ENCODE data around the gene KRT6A.
"Not testable (repeated sequence)": the region's sequence is repeated elsewhere in the genome, so short reads cannot be mapped to it uniquely, and the experiment has no call there.

KRT6A gene

DNA sequence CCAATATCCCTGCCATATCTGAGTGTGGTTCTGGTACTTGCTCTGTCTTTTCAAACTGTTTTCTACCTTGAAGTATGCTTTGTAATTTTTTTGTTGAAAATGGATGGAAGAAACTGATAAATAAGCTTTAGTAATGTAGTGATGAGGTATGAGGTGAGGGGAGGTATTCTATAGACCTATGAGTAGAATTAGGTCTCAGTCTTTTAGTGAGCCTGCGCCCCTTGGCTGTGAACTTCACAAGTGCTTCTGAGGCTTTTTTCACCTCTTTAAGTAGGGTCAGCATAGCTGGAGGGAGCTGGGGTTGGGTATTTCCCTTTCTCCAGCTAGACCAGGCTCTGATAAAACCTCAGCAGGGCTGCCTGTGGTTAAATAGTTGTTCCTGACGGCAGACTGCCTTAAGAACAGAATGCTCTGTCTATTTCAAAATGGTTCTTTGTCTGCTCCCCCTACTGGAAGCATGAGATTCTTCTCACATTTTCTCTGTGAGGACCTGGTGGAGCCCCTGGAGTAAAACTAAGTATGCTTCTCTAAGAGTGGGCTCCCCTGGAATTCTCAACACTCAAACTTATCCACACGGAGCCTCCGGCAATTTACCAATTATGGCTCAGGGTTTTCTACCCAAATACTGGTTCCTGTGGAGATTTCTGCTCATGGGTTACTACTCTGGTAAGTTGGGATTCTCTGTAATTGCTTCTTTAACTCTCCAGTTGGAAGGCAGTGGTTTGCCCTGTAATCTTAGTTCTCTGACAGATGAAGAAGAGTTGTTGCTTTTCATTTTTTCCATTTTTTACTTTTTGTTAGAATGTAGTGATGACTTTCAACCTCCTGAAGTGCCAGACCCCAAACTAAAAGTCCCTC lies 14.0 kb upstream of the KRT6A start:
- DNase-seq (ENCODE audit: low read depth) = peak; percentile 63
- H3K4me3 ChIP-seq (ENCODE audit: control insufficient read depth, low read depth, low read length) = no peak overlapping the region
- peak; percentile 69 for TF ChIP-seq CTCF (IDR thresholded peaks at IDR 0.05; ENCODE audit: control insufficient read depth, insufficient read depth, low read depth, low read length, missing control alignments)

- H3K4me3 ChIP-seq (ENCODE audit: control insufficient read depth, low read depth, low read length) = no peak overlapping the region
- no peak for DNase-seq (ENCODE audit: low read depth)
- TF ChIP-seq CTCF (IDR thresholded peaks at IDR 0.05; ENCODE audit: control insufficient read depth, insufficient read depth, low read depth, low read length, missing control alignments) = no peak
Measured at GRCh38 chr12:52502877-52503276, 9.8 kb upstream of the KRT6A start.

- no peak for TF ChIP-seq CTCF (IDR thresholded peaks at IDR 0.05; ENCODE audit: control insufficient read depth, insufficient read depth, low read depth, low read length, missing control alignments)
- no peak overlapping the region for H3K4me3 ChIP-seq (ENCODE audit: control insufficient read depth, low read depth, low read length)
- no peak for DNase-seq (ENCODE audit: low read depth)
Measured at GRCh38 chr12:52501490-52501889, 8.4 kb upstream of the KRT6A start.

GRCh38 chr12:52500574-52500973 lies 7.5 kb upstream of the KRT6A start:
- not testable (repeated sequence) for H3K4me3 ChIP-seq (ENCODE audit: control insufficient read depth, low read depth, low read length); DNase-seq (ENCODE audit: low read depth)

DNA sequence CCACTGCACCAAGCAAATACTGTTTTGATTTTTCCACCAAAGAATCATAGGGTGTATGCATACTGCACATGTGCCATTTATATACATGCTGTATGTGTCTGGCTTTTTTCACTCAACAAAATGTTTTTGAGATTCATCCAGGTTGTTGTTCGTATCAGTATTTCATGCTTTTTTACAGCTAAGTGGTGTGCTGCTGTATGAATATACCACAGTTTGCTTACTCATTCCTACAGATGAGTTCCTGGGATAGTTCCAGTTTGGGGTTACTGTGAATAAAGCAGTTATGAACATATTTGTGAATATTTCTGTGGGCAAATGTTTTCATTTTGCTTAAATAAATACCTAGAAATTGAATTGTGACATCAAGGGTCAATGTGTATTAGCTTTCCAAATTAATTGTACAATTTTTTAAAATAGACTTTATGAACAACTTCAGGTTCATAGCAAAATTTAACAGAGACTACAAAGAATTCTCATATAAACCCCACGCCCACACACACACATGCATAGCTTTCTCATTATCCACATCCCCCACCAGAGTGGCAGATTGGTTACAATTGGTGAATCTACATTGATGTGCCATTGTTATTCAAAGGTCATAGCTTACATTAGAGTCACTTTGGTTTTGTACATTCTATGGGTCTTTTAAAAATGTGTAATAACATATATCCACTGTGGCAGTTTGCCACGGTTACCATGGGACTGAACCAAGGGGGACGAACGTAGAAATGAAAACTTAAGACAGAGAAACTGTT lies 6.9 kb upstream of the KRT6A start:
- TF ChIP-seq CTCF (IDR thresholded peaks at IDR 0.05; ENCODE audit: control insufficient read depth, insufficient read depth, low read depth, low read length, missing control alignments) = no peak
- H3K4me3 ChIP-seq (ENCODE audit: control insufficient read depth, low read depth, low read length) = no peak overlapping the region
- no peak for DNase-seq (ENCODE audit: low read depth)

GRCh38 chr12:52498946-52499345 lies 5.9 kb upstream of the KRT6A start:
- no peak for DNase-seq (ENCODE audit: low read depth)
- TF ChIP-seq CTCF (IDR thresholded peaks at IDR 0.05; ENCODE audit: control insufficient read depth, insufficient read depth, low read depth, low read length, missing control alignments) = no peak

GRCh38 chr12:52497975-52498374 lies 4.9 kb upstream of the KRT6A start:
- no peak overlapping the region for H3K4me3 ChIP-seq (ENCODE audit: control insufficient read depth, low read depth, low read length)
- no peak for DNase-seq (ENCODE audit: low read depth)
- TF ChIP-seq CTCF (IDR thresholded peaks at IDR 0.05; ENCODE audit: control insufficient read depth, insufficient read depth, low read depth, low read length, missing control alignments) = no peak

More at GRCh38 chr12:52498946-52499345, 5.9 kb upstream of the KRT6A start:
- no peak overlapping the region for H3K4me3 ChIP-seq (ENCODE audit: control insufficient read depth, low read depth, low read length)
